ENCODE data around the gene ADAMTS9.

ADAMTS9 gene

GRCh38 chr3:64687781-64688604 is at the start of gene ADAMTS9:
Gene ADAMTS9, minus strand, starts transcription at chr3:64688000. Its CDS starts 343 bp downstream, at chr3:64687657.
- ChIA-PET POLR2A (interaction anchor here (0.5 kb wide), 1 partner anchor 38 kb away, joined by 3 read pairs; no protein-coding TSS in a partner anchor), CTCF (no interaction called here)
- TF ChIP-seq CTCF (IDR thresholded peaks at IDR 0.05; ENCODE audit: insufficient read depth, low read length, missing control alignments), result peak; percentile 4
- DNase-seq (ENCODE audit: low read depth, low spot score), result no peak
- H3K4me3 ChIP-seq (ENCODE audit: low read depth, low read length), result peak within 1 kb of the TSS; percentile 65

GRCh38 chr3:64732576-64732975 is 44.8 kb upstream of the ADAMTS9 start:
- no peak for DNase-seq (ENCODE audit: low read depth, low spot score)
- ChIA-PET POLR2A (no interaction called here), CTCF (no interaction called here)
- no peak overlapping the region for H3K4me3 ChIP-seq (ENCODE audit: low read depth, low read length)
- no peak for TF ChIP-seq CTCF (IDR thresholded peaks at IDR 0.05; ENCODE audit: insufficient read depth, low read length, missing control alignments)

GRCh38 chr3:64730681-64731080 is 42.9 kb upstream of the ADAMTS9 start:
- POLR2A ChIA-PET, result no interaction called here

GRCh38 chr3:64728994-64729393 is 41.2 kb upstream of the ADAMTS9 start:
- CTCF ChIA-PET, result no interaction called here
- POLR2A ChIA-PET, result no interaction called here
- no peak for TF ChIP-seq CTCF (IDR thresholded peaks at IDR 0.05; ENCODE audit: insufficient read depth, low read length, missing control alignments)
- no peak overlapping the region for H3K4me3 ChIP-seq (ENCODE audit: low read depth, low read length)
- DNase-seq (ENCODE audit: low read depth, low spot score), result no peak

More at GRCh38 chr3:64730681-64731080, 42.9 kb upstream of the ADAMTS9 start:
- no peak overlapping the region for H3K4me3 ChIP-seq (ENCODE audit: low read depth, low read length)
- CTCF ChIA-PET, result interaction anchor here (2.0 kb wide), 1 partner anchor 12 kb away, joined by 6 read pairs; no protein-coding TSS in a partner anchor
- DNase-seq (ENCODE audit: low read depth, low spot score), result no peak
- TF ChIP-seq CTCF (IDR thresholded peaks at IDR 0.05; ENCODE audit: insufficient read depth, low read length, missing control alignments), result no peak

GRCh38 chr3:64728428-64728827 is 40.6 kb upstream of the ADAMTS9 start:
- TF ChIP-seq CTCF (IDR thresholded peaks at IDR 0.05; ENCODE audit: insufficient read depth, low read length, missing control alignments), result no peak
- H3K4me3 ChIP-seq (ENCODE audit: low read depth, low read length), result no peak overlapping the region
- POLR2A ChIA-PET, result no interaction called here
- no peak for DNase-seq (ENCODE audit: low read depth, low spot score)
- CTCF ChIA-PET, result no interaction called here

- ChIA-PET POLR2A (no interaction called here), CTCF (interaction anchor here (1.4 kb wide), 1 partner anchor 9 kb away, joined by 5 read pairs; no protein-coding TSS in a partner anchor)
- no peak for TF ChIP-seq CTCF (IDR thresholded peaks at IDR 0.05; ENCODE audit: insufficient read depth, low read length, missing control alignments)
- DNase-seq (ENCODE audit: low read depth, low spot score), result no peak
- H3K4me3 ChIP-seq (ENCODE audit: low read depth, low read length), result no peak overlapping the region
Measured at GRCh38 chr3:64726414-64727090, 38.8 kb upstream of the ADAMTS9 start.

All from AG04449 (cell line).